NCI-H128 (cell line): ENCODE data around the gene PHF23.
"Not testable (repeated sequence)": the region's sequence is repeated elsewhere in the genome, so short reads cannot be mapped to it uniquely, and the experiment has no call there.

Experiments used
- DNase-seq: peaks from one replicate; lab custom pipeline; 2025; ENCODE audit not compliant: unreplicated experiment; lab: John Stamatoyannopoulos, UW

PHF23 gene

GRCh38 chr17:7258731-7259554 lies 19.7 kb upstream of the PHF23 start:
- no peak for DNase-seq

- no peak for DNase-seq
Measured at GRCh38 chr17:7256766-7257456, 17.7 kb upstream of the PHF23 start.

- DNase-seq: no peak
Measured at GRCh38 chr17:7254511-7254910, 15.3 kb upstream of the PHF23 start.

GRCh38 chr17:7253082-7253481 lies 13.8 kb upstream of the PHF23 start:
- DNase-seq: no peak

- DNase-seq: peak; percentile 87
Measured at GRCh38 chr17:7252176-7253043, 13.2 kb upstream of the PHF23 start, which contains the start of gene ELP5. Gene ELP5, plus strand, starts transcription at chr17:7252215. Its CDS starts 336 bp downstream, at chr17:7252551.

- DNase-seq: peak; percentile 92
Measured at GRCh38 chr17:7251661-7252175, 12.5 kb upstream of the PHF23 start, which contains the start of gene CTDNEP1. Gene CTDNEP1, minus strand, starts transcription at chr17:7251734. Its CDS starts 438 bp downstream, at chr17:7251296.

GRCh38 chr17:7250695-7251627 lies 11.7 kb upstream of the PHF23 start:
- no peak for DNase-seq

GRCh38 chr17:7249830-7250229 lies 10.6 kb upstream of the PHF23 start:
- DNase-seq: no peak

- DNase-seq: no peak
Measured at GRCh38 chr17:7249214-7249613, 10.0 kb upstream of the PHF23 start.

GRCh38 chr17:7248796-7249195 lies 9.5 kb upstream of the PHF23 start:
- no peak for DNase-seq

- no peak for DNase-seq
Measured at GRCh38 chr17:7246779-7247178, 7.5 kb upstream of the PHF23 start.

GRCh38 chr17:7243838-7244237 lies 4.6 kb upstream of the PHF23 start:
- not testable (repeated sequence) for DNase-seq

GRCh38 chr17:7243453-7243729 lies 4.1 kb upstream of the PHF23 start:
- no peak for DNase-seq

- peak; percentile 91 for DNase-seq
Measured at GRCh38 chr17:7242717-7243452, 3.6 kb upstream of the PHF23 start.

- DNase-seq: peak; percentile 64
Measured at GRCh38 chr17:7241783-7242716, 2.8 kb upstream of the PHF23 start, which contains the start of gene GABARAP. Gene GABARAP, minus strand, starts transcription at chr17:7242449. Its CDS starts 119 bp downstream, at chr17:7242330.

- no peak for DNase-seq
Measured at GRCh38 chr17:7241090-7241733, 2.0 kb upstream of the PHF23 start.

- DNase-seq: no peak
Measured at GRCh38 chr17:7240375-7240774, 1.1 kb upstream of the PHF23 start.
